ENCODE measurements around the gene BRAT1. TPM values are rescaled to one million over a fixed set of nuclear protein-coding genes. Genes with fewer than 3 reads are reported as not detected.

The BRAT1 gene
- total and polyA plus RNA-seq, 2 donors (not counting 1 experiment from before 2014, with no cell fraction given) = 4.0 to 20.1 TPM

DNA sequence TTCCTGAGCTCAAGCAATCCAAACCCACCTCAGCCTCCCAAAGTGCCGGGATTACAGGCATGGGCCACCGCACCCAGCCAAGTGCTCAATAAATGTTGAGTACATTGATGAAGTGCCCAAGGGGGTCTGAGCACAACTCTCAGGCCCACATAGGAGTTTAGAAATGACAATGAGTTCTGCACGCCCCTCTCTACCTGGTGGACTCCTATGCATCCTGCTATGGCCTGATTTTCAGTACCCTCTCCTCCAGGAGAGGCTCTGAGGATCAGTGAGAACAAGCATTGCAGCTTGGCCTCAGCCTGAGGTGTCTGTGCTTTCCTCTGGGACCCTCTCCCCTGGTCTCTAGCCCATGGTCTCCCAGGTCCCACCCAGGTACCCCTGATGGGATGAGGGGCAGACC is 58.3 kb downstream of the BRAT1 start:
- Histone ChIP-seq H3K9me3 (ENCODE audit: control insufficient read depth, insufficient read depth, low read depth, low read length) (no peaks in the 10 kb centered on the region), H3K4me2 (ENCODE audit: extremely low read depth, insufficient read depth, low read length) (no peak overlapping the region), H3K9ac (ENCODE audit: insufficient read depth, low read length) (no peak overlapping the region), H3K4me3 (replicated peaks in 1 of 4; ENCODE audit: control extremely low read depth in 1 of 4, insufficient read depth in 1 of 4, low read depth in 3 of 4, low read length in 4 of 4) (no peak overlapping the region), H2AFZ (ENCODE audit: low read length) (no peak overlapping the region), H3K79me2 (ENCODE audit: control insufficient read depth, insufficient read depth, low read length) (no peaks in the 10 kb centered on the region), H3K4me1 (ENCODE audit: control insufficient read depth, extremely low read depth, insufficient read depth, low read length) (no peaks in the 10 kb centered on the region), H3K36me3 (ENCODE audit: control insufficient read depth, insufficient read depth, low read length) (no peaks in the 10 kb centered on the region), H4K20me1 (ENCODE audit: control insufficient read depth, extremely low read depth, insufficient read depth, low read length) (no peaks in the 10 kb centered on the region), H3K27ac (ENCODE audit: insufficient read depth, low read length) (no peak overlapping the region), H3K27me3 (ENCODE audit: control insufficient read depth, insufficient read depth, low read length) (peaks cover 9% of the 10 kb centered on the region)
- TF ChIP-seq EZH2 (IDR thresholded peaks at IDR 0.05; ENCODE audit: low read length, missing control alignments) (no peak), CTCF (conservative IDR thresholded peaks at IDR 0.05 in 1 of 2, IDR thresholded peaks at IDR 0.05 in 1 of 2; ENCODE audit: low read depth in 1 of 2, low read length in 2 of 2) (no peak)
- no peak for DNase-seq (ENCODE audit: low read depth in 2 of 2)

- DNase-seq (ENCODE audit: low read depth in 2 of 2) = no peak
- no peaks in the 10 kb centered on the region for H3K9me3 ChIP-seq (ENCODE audit: control insufficient read depth, insufficient read depth, low read depth, low read length)
- H2AFZ ChIP-seq (ENCODE audit: low read length) = no peak overlapping the region
- no peak overlapping the region for H3K4me2 ChIP-seq (ENCODE audit: extremely low read depth, insufficient read depth, low read length)
- H3K79me2 ChIP-seq (ENCODE audit: control insufficient read depth, insufficient read depth, low read length) = no peaks in the 10 kb centered on the region
- no peak overlapping the region for H3K4me3 ChIP-seq (replicated peaks in 1 of 4; ENCODE audit: control extremely low read depth in 1 of 4, insufficient read depth in 1 of 4, low read depth in 3 of 4, low read length in 4 of 4)
- TF ChIP-seq EZH2 (IDR thresholded peaks at IDR 0.05; ENCODE audit: low read length, missing control alignments) (no peak), CTCF (conservative IDR thresholded peaks at IDR 0.05 in 1 of 2, IDR thresholded peaks at IDR 0.05 in 1 of 2; ENCODE audit: low read depth in 1 of 2, low read length in 2 of 2) (no peak)
- no peaks in the 10 kb centered on the region for H3K4me1 ChIP-seq (ENCODE audit: control insufficient read depth, extremely low read depth, insufficient read depth, low read length)
- no peak overlapping the region for H3K27ac ChIP-seq (ENCODE audit: insufficient read depth, low read length)
- H3K36me3 ChIP-seq (ENCODE audit: control insufficient read depth, insufficient read depth, low read length) = no peaks in the 10 kb centered on the region
- no peak overlapping the region for H3K9ac ChIP-seq (ENCODE audit: insufficient read depth, low read length)
- no peaks in the 10 kb centered on the region for H4K20me1 ChIP-seq (ENCODE audit: control insufficient read depth, extremely low read depth, insufficient read depth, low read length)
- peaks cover 9% of the 10 kb centered on the region for H3K27me3 ChIP-seq (ENCODE audit: control insufficient read depth, insufficient read depth, low read length)
Observed at GRCh38 chr7:2496375-2496774, 58.9 kb downstream of the BRAT1 start.

DNA sequence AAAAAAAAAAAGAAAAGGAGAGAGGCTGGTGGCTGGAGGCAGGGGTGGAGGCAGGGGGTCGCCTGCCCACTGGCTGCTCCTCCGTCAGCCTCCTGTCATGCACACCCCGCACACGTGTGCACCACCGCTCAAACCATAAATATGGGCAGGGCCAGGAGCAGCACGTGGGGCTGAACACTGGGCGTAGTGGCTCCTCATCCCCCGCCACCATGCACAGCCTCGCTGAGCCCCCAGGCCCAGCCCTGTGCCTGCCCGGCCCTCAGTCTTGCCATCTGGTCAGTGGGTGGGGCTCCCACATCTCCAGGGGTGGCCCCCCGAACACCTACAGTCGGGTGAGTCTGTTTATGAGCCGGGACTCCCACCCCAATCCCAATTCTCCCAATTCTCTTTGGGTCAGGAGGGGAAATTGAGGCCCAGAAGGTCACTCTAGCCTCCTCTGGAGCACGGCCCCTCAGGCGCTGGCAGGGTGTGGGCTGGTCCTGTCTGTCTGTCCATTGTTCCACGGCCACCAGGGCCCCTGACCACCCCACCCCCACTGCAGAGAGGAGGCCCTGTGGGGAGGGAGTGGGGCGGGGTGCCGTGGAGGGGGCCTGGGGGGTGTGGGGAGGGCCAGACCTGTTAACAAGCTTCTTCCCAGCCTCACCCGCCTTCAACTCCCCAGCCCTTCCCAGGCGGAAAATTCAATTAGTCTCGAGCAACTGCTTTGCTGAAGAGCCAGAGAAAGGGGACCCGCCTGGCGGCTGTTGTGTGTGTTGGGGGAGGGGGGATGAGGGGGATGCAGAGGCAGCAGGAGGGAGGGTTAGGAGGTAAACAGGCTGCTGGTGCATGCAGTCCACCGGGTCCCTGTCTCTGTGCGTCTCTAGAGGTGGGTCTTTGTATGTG is 59.7 kb downstream of the BRAT1 start:
- H3K4me3 ChIP-seq (replicated peaks in 1 of 4; ENCODE audit: control extremely low read depth in 1 of 4, insufficient read depth in 1 of 4, low read depth in 3 of 4, low read length in 4 of 4) = no peak overlapping the region
- no peak overlapping the region for H3K9ac ChIP-seq (ENCODE audit: insufficient read depth, low read length)
- H3K36me3 ChIP-seq (ENCODE audit: control insufficient read depth, insufficient read depth, low read length) = no peaks in the 10 kb centered on the region
- no peak for DNase-seq (ENCODE audit: low read depth in 2 of 2)
- H3K9me3 ChIP-seq (ENCODE audit: control insufficient read depth, insufficient read depth, low read depth, low read length) = no peaks in the 10 kb centered on the region
- no peak overlapping the region for H2AFZ ChIP-seq (ENCODE audit: low read length)
- H3K79me2 ChIP-seq (ENCODE audit: control insufficient read depth, insufficient read depth, low read length) = no peaks in the 10 kb centered on the region
- H3K27me3 ChIP-seq (ENCODE audit: control insufficient read depth, insufficient read depth, low read length) = peaks cover 9% of the 10 kb centered on the region
- TF ChIP-seq CTCF (conservative IDR thresholded peaks at IDR 0.05 in 1 of 2, IDR thresholded peaks at IDR 0.05 in 1 of 2; ENCODE audit: low read depth in 1 of 2, low read length in 2 of 2) (no peak), EZH2 (IDR thresholded peaks at IDR 0.05; ENCODE audit: low read length, missing control alignments) (no peak)
- H4K20me1 ChIP-seq (ENCODE audit: control insufficient read depth, extremely low read depth, insufficient read depth, low read length) = no peaks in the 10 kb centered on the region
- H3K4me2 ChIP-seq (ENCODE audit: extremely low read depth, insufficient read depth, low read length) = no peak overlapping the region
- no peak overlapping the region for H3K27ac ChIP-seq (ENCODE audit: insufficient read depth, low read length)
- no peaks in the 10 kb centered on the region for H3K4me1 ChIP-seq (ENCODE audit: control insufficient read depth, extremely low read depth, insufficient read depth, low read length)

Measured in fibroblast of lung (primary cell).